NB4 (cell line): ENCODE results near the gene METTL22.
A peak's percentile ranks its signal among the peaks of the same experiment; 100 is the strongest.

ENCODE experiments used
- DNase-seq: peaks from one replicate; pipeline ENCODE4 v3.0.0; 2010; ENCODE audit warnings: low read depth
- H3K4me3 ChIP-seq: one replicate; pipeline ENCODE4 v1.5.1; 2011; ENCODE audit warnings: mild to moderate bottlenecking, low read depth, low read length, moderate library complexity
- CTCF ChIP-seq: IDR thresholded peaks from one replicate; pipeline ENCODE4 v1.5.1; 2012; ENCODE audit warnings: low read depth, low read length
- MAX ChIP-seq: IDR thresholded peaks from 2 replicates; pipeline ENCODE4 v1.6.1; 2011; ENCODE audit warnings: low read depth, low read length
- MYC ChIP-seq: IDR thresholded peaks from 2 replicates; pipeline ENCODE4 v1.6.1; 2011; ENCODE audit warnings: low read depth, low read length
- POLR2A ChIP-seq: IDR thresholded peaks from 2 replicates; pipeline ENCODE4 v1.6.1; 2011; ENCODE audit warnings: mild to moderate bottlenecking; ENCODE audit not compliant: insufficient read length; ENCODE audit errors: extremely low read depth

Gene METTL22

GRCh38 chr16:8661703-8662102 is 40.2 kb downstream of the METTL22 start:
- H3K4me3 ChIP-seq = no peak overlapping the region
- DNase-seq = no peak
- TF ChIP-seq MAX (no peak), CTCF (no peak), MYC (no peak), POLR2A (no peak)

- peak; percentile 66 for DNase-seq
- no peak overlapping the region for H3K4me3 ChIP-seq
- TF ChIP-seq POLR2A (no peak), MYC (no peak), MAX (no peak), CTCF (no peak)
These were observed 41.9 kb downstream of the METTL22 start for GRCh38 chr16:8663192-8664089.

- TF ChIP-seq MAX = no peak
- TF ChIP-seq POLR2A = no peak
- TF ChIP-seq MYC = no peak
- no peak for TF ChIP-seq CTCF
- DNase-seq = no peak
These were observed 44.0 kb downstream of the METTL22 start for GRCh38 chr16:8665529-8665928.

GRCh38 chr16:8667492-8667891 is 46.0 kb downstream of the METTL22 start:
- no peak for DNase-seq
- no peak overlapping the region for H3K4me3 ChIP-seq
- no peak for TF ChIP-seq MAX
- no peak for TF ChIP-seq POLR2A
- no peak for TF ChIP-seq CTCF
- no peak for TF ChIP-seq MYC

More at GRCh38 chr16:8665529-8665928, 44.0 kb downstream of the METTL22 start:
- H3K4me3 ChIP-seq = no peak overlapping the region

GRCh38 chr16:8668113-8668512 is 46.6 kb downstream of the METTL22 start:
- H3K4me3 ChIP-seq = no peak overlapping the region
- TF ChIP-seq MYC (no peak), CTCF (no peak), POLR2A (no peak), MAX (no peak)
- DNase-seq = no peak

- TF ChIP-seq MAX = no peak
- no peak for TF ChIP-seq POLR2A
- TF ChIP-seq CTCF = no peak
- TF ChIP-seq MYC = no peak
- DNase-seq = no peak
- no peak overlapping the region for H3K4me3 ChIP-seq
These were observed 48.0 kb downstream of the METTL22 start for GRCh38 chr16:8669481-8669880.
